ENCODE measurements around the gene AMMECR1L. TPM values are rescaled to one million over a fixed set of nuclear protein-coding genes. Genes with fewer than 3 reads are reported as not detected.
"Not testable (repeated sequence)": the region's sequence is repeated elsewhere in the genome, so short reads cannot be mapped to it uniquely, and the experiment has no call there.

The AMMECR1L gene
- total RNA-seq, 1 donor from 2014 or later: 15.2 TPM

DNA sequence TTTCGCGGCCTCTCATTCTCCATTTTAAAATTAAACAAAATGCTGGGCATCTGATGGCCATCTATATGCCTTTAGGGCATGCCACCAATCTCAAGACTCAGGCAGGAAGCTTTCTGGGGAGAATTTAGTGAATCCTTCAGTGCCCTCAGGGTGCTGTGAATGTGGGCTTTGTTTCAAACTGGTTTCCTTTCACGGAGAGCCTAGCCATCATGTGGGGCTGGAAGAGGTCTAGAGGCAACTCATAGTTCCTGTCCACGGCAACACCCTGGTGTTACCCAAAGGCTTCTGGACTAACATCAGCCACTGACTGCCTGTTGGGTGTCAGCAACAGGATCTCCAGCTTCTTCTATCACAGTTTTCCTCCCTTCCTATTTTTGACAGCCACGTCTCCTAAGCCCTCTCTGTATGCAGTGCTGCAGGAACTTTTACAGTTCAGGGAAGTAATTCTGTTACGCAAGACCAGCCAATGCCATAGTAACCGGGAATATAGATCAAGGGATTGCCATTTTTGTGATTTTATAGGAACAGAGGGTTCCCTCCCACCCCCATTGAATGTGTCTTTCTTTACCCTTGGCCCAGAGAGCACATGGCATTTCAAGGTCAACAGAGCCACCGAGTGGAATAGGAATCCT lies 66.8 kb downstream of the AMMECR1L start:
- H3K4me1 ChIP-seq: no peaks in the 10 kb centered on the region
- intact Hi-C loops (cut with DNase I): loop anchor here (10.0 kb wide), 1 partner anchor 114 kb away; the partner anchor contains the start of gene SFT2D3
- TF ChIP-seq POLR2AphosphoS5 (IDR thresholded peaks at IDR 0.05; ENCODE audit: insufficient read depth in 1 of 2, low read depth in 1 of 2) (no peak), CTCF (IDR thresholded peaks at IDR 0.05) (no peak), POLR2A (IDR thresholded peaks at IDR 0.05) (no peak)
- no peak overlapping the region for H3K27ac ChIP-seq
- no peak overlapping the region for H3K4me3 ChIP-seq
- H3K36me3 ChIP-seq: no peaks in the 10 kb centered on the region
- H3K27me3 ChIP-seq: no peaks in the 10 kb centered on the region
- no peaks in the 10 kb centered on the region for H3K9me3 ChIP-seq
- no peak for DNase-seq (ENCODE audit: extremely low spot score in 2 of 2)

DNA sequence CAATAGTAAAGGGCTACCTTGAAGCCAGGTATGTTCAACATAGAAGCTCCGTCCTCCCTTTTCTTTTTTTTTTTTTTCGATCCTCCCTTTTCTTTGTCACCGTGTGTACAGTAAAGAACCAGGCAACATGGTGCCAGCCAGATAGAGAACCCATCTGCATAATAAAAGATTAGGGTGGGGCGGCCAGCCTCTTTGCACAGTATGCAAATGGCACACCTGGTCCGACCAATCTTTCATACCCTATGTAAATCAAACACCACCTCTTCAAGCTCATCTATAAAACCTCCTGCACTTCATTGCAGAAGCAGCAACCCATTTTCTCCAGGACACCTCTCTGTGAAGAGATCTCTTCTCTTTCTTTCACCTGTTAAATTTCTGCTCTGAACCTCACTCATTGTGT lies 67.5 kb downstream of the AMMECR1L start:
- intact Hi-C loops (cut with DNase I): loop anchor here (10.0 kb wide), 1 partner anchor 113 kb away; the partner anchor contains the start of gene SFT2D3
- no peak overlapping the region for H3K4me3 ChIP-seq

GRCh38 chr2:127814677-127815076 lies 71.1 kb downstream of the AMMECR1L start:
- intact Hi-C loops (cut with DNase I): loop anchor here (10.0 kb wide), 1 partner anchor 110 kb away; the partner anchor contains the start of gene SFT2D3
- no peak for DNase-seq (ENCODE audit: extremely low spot score in 2 of 2)
- no peaks in the 10 kb centered on the region for H3K36me3 ChIP-seq
- peaks cover 4% of the 10 kb centered on the region for H3K4me1 ChIP-seq
- H3K27ac ChIP-seq: no peak overlapping the region
- H3K27me3 ChIP-seq: no peaks in the 10 kb centered on the region
- no peaks in the 10 kb centered on the region for H3K9me3 ChIP-seq
- TF ChIP-seq POLR2A (IDR thresholded peaks at IDR 0.05) (no peak), POLR2AphosphoS5 (IDR thresholded peaks at IDR 0.05; ENCODE audit: insufficient read depth in 1 of 2, low read depth in 1 of 2) (no peak), CTCF (IDR thresholded peaks at IDR 0.05) (no peak)
- H3K4me3 ChIP-seq: no peak overlapping the region

More for the DNA sequence above, 67.5 kb downstream of the AMMECR1L start:
- DNase-seq (ENCODE audit: extremely low spot score in 2 of 2): no peak
- TF ChIP-seq POLR2AphosphoS5 (IDR thresholded peaks at IDR 0.05; ENCODE audit: insufficient read depth in 1 of 2, low read depth in 1 of 2): no peak
- no peak for TF ChIP-seq CTCF (IDR thresholded peaks at IDR 0.05)
- no peak for TF ChIP-seq POLR2A (IDR thresholded peaks at IDR 0.05)
- no peaks in the 10 kb centered on the region for H3K4me1 ChIP-seq
- H3K36me3 ChIP-seq: no peaks in the 10 kb centered on the region
- H3K27ac ChIP-seq: no peak overlapping the region
- no peaks in the 10 kb centered on the region for H3K9me3 ChIP-seq
- no peaks in the 10 kb centered on the region for H3K27me3 ChIP-seq

GRCh38 chr2:127812441-127812840 lies 73.3 kb downstream of the AMMECR1L start:
- H3K4me1 ChIP-seq: peaks cover 25% of the 10 kb centered on the region
- not testable (repeated sequence) for H3K27ac ChIP-seq; H3K36me3 ChIP-seq; H3K9me3 ChIP-seq; H3K27me3 ChIP-seq; H3K4me3 ChIP-seq; DNase-seq (ENCODE audit: extremely low spot score in 2 of 2)
- intact Hi-C loops (cut with DNase I): loop anchor here (10.0 kb wide), 1 partner anchor 108 kb away; the partner anchor contains the start of gene SFT2D3

Small RNA genes within 50 kb of the gene (small RNA-seq; reads per million reads assigned to genes)
- gene AC012306.1 (not detected), gene RF00017 (not detected), gene RF00019 (not detected), gene RNU6-395P (not detected)

Other genes with a start within 250 kb of the AMMECR1L start
- gene GPR17, start 239.8 kb downstream of the AMMECR1L start, total RNA-seq: not detected
- 44.2 TPM for gene LIMS2, start 210.4 kb downstream of the AMMECR1L start, total RNA-seq
- 3.7 TPM for gene SFT2D3, start 184.5 kb downstream of the AMMECR1L start, total RNA-seq
- gene WDR33, start 74.8 kb downstream of the AMMECR1L start, total RNA-seq: 37.1 TPM
- gene POLR2D, start 27.8 kb downstream of the AMMECR1L start, total RNA-seq: 11.8 TPM
- gene SAP130, start 142.1 kb upstream of the AMMECR1L start, total RNA-seq: 14.2 TPM
- gene UGGT1, start 205.2 kb upstream of the AMMECR1L start, total RNA-seq: 40.5 TPM